GM18511 (cell line): ENCODE measurements around the gene DHX8.
"Not testable (repeated sequence)": the region's sequence is repeated elsewhere in the genome, so short reads cannot be mapped to it uniquely, and the experiment has no call there.

Experiments used
- ATAC-seq: cut with Tn5 transposase; IDR thresholded peaks from one replicate; pipeline ENCODE4 v1.9.1; 2021; ENCODE audit warnings: mild to moderate bottlenecking, moderate library complexity; ENCODE audit not compliant: unreplicated experiment

The DHX8 gene

DNA sequence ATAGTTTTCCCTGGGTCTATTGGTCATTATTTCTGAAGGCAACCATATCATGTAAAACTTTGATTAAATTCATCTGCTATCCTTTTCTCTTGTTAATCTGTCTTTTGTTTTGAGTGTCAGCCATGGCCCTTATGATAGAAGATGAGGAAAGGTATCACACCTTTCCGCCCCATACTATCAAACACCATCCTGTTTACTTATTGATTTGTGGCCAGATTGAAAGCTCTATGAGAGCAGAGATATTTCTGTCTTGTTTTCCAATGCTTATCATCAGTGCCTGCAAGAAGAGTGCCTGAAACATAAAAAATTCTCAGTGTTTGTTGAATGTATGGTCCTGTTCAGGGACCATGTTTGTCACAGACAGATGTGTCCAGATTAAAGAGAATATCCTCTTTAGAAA, 22.6 kb upstream of the DHX8 start:
- ATAC-seq = no peak

DNA sequence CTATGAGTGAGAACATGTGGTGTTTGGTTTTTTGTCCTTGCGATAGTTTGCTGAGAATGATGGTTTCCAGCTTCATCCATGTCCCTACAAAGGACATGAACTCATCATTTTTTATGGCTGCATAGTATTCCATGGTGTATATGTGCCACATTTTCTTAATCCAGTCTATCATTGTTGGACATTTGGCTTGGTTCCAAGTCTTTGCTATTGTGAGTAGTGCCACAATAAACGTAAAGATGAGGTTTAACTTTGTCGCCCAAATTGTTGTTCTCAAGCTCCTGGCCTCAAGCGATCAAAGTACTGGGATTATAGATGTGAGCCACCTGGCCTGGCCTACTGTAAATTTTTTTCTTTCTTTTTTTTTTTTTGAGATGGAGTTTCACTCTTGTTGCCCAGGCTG, 21.2 kb upstream of the DHX8 start:
- not testable (repeated sequence) for ATAC-seq

- no peak for ATAC-seq
Observed at GRCh38 chr17:43463241-43463640, 20.5 kb upstream of the DHX8 start.

GRCh38 chr17:43464046-43464445, 19.7 kb upstream of the DHX8 start:
- no peak for ATAC-seq

- ATAC-seq = no peak
Observed at GRCh38 chr17:43465049-43465448, 18.7 kb upstream of the DHX8 start.

DNA sequence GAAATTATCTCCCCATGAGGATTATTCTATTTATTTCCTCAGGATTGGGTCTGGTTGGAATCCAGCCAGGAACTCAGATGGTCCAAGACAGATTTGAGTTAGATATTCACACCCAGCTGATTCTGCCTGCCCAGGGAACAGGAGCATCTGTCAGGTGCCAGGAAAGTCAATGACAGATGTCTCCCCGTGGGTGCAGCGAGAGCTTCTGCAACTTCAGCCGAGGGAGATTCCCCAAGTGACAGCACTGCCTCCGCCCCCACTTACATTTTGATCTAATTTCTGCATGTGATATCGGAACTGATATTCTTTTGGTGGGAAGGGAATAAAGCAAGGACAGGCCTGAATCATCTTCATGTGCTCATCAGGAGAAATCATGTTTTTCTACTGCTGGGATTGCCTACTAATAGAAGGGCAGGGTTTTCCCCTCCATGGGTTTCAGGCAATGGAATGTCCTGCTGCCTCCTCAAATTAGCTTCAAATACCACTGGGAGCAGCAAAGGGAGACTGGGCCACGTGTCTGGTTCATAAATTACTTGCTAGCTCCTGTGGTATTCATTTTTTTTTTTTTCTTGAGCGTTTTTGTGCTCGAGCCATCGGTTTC, 15.7 kb upstream of the DHX8 start:
- no peak for ATAC-seq

DNA sequence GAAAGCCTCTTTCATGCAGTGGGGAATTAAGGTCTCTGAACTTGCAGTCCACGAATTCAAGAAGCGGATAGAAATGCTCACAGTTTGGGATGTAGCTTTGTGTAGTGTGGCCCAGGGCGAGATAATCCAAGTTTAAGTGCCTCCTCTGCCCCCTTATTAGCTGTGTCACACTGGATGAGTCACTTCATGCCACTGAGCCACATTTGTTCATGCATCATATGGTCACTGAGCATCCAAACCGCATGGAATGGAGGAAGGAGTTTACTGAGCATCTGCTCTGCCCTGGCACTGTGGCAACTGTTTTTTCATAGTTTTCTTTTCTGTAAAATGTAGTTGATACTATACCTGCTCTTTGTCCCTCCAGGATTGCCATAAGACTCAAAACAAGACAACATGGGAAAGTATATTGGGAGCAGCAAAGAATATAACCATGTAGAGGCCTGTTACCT, 15.1 kb upstream of the DHX8 start:
- no peak for ATAC-seq

- ATAC-seq = no peak
Observed at GRCh38 chr17:43469145-43469544, 14.6 kb upstream of the DHX8 start.

GRCh38 chr17:43471585-43472160, 12.1 kb upstream of the DHX8 start:
- no peak for ATAC-seq

DNA sequence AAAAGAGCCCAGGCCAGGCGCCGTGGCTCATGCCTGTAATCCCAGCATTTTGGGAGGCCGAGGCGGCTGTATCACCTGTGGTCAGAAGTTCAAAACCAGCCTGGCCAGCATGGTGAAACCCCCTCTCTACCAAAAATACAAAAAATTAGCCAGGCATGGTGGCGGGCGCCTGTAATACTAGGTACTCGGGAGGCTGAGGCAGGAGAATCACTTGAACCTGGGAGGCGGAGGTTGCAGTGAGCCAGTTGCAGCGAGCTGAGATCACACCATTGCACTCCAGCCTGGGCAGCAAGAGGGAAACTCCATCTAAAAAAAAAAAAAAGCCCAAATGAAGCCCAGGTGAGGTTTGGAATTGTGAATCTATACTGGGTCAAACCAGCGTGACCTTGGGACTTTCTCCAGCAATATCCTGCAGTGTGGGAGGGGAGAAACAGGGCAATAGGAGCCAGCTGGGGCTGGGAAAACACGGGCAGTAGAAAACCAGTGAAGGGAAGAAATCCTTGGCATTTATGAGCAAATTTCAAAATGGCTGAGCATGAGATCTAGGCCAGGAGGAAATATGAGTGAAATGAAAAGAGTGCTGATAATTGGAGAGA, 8.2 kb upstream of the DHX8 start:
- no peak for ATAC-seq

DNA sequence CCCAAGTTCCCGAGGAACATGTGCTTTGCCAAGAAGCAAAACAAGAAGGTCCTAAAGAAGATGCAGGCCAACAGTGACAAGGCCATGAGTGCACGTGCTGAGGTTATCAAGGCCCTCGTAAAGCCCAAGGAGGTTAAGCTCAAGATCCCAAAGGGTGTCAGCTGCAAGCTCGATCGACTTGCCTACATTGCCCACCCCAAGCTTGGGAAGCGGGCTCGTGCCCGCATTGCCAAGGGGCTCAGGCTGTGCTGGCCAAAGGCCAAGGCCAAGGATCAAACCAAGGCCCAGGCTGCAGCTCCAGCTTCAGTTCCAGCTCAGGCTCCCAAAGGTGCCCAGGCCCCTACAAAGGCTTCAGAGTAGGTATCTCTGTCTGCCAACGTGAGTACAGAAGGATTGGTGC, 7.5 kb upstream of the DHX8 start:
- not testable (repeated sequence) for ATAC-seq

- ATAC-seq = no peak
Observed at GRCh38 chr17:43477832-43478634, 5.7 kb upstream of the DHX8 start.

DNA sequence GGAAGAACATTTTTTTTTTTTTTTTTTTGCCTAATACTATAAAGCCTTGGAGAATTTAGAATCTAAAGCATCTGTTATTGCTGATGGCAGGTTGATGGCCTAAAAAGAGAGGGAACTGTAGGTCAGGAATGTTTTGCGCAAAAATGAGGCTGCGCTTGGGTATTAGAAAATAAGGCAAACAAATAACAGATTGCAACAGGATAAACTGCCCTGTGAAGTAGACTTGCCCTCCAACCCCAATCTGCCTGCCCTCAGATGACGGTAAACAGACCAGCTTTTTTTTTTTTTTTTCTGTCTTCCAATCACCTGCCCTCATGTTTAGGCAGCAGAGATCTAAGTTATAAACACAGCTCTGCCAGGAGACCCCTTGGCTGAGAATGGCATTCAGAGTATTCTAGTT, 3.8 kb upstream of the DHX8 start:
- no peak for ATAC-seq

DNA sequence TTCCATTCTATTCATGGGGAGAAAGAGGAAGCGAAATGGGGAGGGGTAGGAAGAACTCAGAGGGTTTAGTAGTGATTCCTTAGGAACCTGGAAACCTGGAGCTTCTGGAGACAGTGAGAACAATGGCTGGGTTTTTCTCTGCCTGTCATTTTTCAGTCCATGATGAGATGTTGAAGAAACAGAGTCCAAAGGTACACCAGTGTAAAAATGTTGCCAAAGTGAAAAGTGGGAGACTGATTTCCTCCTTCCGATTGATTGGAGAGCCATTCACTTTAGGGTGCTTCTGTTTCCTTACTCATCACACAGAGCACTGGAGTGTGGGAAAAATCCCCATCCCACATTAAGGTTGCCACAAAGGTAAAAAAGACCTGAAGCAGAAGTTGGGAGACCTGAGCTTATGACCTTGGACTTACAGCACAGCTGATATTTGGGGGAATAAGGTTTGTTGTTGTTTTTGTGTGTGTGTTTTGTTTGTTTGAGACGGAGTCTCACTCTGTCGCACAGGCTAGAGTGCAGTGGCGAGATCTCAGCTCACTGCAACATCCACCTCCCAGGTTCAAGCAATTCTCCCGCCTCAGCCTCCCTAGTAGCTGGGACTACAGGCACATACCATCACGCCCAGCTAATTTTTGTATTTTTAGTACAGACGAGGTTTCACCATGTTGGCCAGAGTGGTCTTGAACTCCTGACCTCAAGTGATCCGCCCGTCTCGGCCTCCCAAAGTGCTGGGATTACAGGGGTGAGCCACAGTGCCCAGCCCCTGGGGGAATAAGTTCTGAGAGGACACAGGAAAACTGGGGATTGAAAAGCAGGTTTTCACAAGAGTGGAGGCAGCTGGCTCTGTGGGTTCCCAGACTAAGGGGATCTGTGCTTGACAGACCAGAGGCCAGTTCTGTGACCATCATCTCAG, 1.4 kb upstream of the DHX8 start:
- ATAC-seq = no peak

DNA sequence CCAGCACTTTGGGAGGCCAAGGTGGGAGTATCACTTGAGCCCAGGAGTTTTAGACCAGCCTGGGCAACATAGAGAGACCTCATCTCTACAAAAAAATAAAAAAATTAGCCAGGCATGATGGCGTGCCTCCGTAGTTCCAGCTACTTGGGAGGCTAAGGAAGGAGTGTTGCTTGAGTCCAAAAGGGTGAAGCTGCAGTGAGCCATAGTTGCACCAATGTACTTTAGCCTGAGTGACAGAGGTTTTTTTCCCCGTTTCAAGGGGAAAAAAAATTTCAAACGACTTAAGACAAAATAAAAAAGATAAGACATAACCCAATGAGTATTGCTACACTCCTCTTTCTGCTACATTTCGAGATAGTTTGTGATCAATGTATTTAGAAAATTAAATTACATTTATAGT, 6.8 kb downstream of the DHX8 start:
- no peak for ATAC-seq

DNA sequence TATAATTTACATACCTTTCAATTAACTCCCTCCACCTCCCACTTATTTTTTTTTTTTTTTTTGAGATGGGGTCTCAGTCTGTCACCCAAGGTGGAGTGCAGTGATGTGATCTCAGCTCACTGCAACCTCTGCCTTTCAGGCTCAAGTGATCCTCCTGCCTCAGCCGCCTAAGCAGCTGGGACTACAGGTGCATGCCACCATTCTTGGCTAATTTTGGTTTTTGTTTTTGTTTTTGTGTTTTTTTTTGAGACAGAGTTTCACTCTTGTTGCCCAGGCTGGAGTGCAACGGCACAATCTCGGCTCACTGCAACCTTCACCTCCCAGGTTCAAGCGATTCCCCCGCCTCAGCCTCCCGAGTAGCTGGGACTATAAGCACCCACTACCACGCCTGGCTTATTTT, 25.7 kb downstream of the DHX8 start:
- ATAC-seq = not testable (repeated sequence)

DNA sequence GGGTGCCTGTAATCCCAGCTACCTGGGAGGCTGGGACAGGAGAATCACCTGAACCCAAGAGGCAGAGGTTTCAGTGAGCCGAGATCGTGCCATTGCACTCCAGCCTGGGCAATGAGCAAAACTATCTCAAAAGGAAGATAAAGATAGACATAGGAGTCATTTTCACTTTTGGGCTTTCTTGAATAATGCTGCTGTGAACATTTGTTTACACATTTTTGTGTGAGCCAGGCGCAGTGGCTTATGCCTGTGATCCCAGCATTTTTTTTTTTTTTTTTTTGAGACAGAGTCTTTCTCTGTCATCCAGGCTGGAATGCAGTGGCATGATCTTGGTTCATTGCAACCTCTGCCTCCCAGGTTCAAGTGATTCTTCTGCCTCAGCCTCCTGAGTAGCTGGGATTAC, 27.4 kb downstream of the DHX8 start:
- not testable (repeated sequence) for ATAC-seq

- ATAC-seq = no peak
Observed at GRCh38 chr17:43515656-43516055, 31.9 kb downstream of the DHX8 start.

GRCh38 chr17:43517161-43517560, 33.4 kb downstream of the DHX8 start:
- peak; percentile 6 for ATAC-seq

- peak; percentile 65 for ATAC-seq
Observed at GRCh38 chr17:43517615-43518386, 34.0 kb downstream of the DHX8 start.
